ENCODE data around the gene LAMB2.

Gene LAMB2

DNA sequence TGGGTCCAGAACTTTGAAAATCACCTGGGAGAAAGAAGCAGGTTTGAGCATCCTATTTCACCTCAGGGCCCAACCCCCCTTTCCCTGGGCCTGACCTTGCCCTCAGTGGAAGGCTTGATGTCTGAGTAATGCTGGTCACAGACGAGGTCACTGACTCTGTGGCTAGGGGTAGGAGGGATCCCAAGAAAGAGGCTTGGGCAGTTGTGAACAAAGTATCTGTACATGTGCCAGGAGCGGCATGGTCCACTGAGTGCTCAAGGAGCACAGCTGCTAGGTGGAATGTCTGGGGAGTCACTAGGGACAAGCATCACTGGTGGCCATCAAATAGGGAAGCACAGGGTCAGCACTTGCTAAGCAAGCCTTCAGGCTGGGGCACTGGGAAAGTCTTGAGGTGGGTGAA is 25.9 kb upstream of the LAMB2 start:
- H3K4me1 ChIP-seq (ENCODE audit: insufficient read depth, low read length), result no peaks in the 10 kb centered on the region
- H3K27me3 ChIP-seq (ENCODE audit: insufficient read depth, low read length), result no peaks in the 10 kb centered on the region
- no peaks in the 10 kb centered on the region for H3K9me3 ChIP-seq (ENCODE audit: insufficient read depth, low read depth, low read length)
- no peak overlapping the region for H3K9ac ChIP-seq (ENCODE audit: low read depth, low read length)
- 83% methylated on average over 2 of the region's 2 CpGs for WGBS
- H3K27ac ChIP-seq (ENCODE audit: low read depth, low read length), result no peak overlapping the region
- no peak overlapping the region for H3K4me3 ChIP-seq (ENCODE audit: low read length)
- peaks cover 18% of the 10 kb centered on the region for H3K36me3 ChIP-seq (ENCODE audit: insufficient read depth, low read length)

DNA sequence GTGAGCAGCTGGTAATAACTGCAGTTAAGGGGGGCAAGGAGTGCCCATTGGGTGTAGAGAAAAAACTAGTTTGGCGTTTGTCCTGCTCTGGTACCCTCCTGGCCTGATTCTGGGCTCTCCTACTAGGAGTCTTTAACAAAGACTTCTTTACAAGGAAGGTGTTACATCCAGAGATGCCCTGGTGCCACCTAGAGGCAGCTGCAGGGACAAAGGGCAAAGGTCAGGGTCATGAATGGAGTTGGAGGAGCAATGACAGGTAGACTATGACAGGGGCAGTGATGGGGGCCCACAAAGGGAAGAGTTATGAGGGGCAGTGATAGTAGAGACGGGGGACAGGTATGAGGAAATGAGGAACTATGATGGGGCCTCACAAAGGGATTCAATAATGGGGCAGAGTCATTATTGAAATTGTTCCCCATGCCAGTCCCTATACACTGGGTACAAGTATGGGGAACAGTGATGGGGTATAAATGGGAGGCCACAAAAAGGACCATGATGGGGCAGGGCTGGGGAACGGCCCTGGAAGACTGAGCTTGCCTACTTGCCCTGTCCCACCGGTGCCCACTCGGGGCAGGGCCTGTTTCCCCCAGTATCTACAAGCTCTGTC is 25.4 kb upstream of the LAMB2 start:
- Histone ChIP-seq H3K36me3 (ENCODE audit: insufficient read depth, low read length) (peaks cover 12% of the 10 kb centered on the region), H3K27ac (ENCODE audit: low read depth, low read length) (no peak overlapping the region), H3K4me3 (ENCODE audit: low read length) (no peak overlapping the region), H3K27me3 (ENCODE audit: insufficient read depth, low read length) (no peaks in the 10 kb centered on the region; the same call in 1 of the 2 replicates), H3K9ac (ENCODE audit: low read depth, low read length) (no peak overlapping the region), H3K4me1 (ENCODE audit: insufficient read depth, low read length) (no peaks in the 10 kb centered on the region), H3K9me3 (ENCODE audit: insufficient read depth, low read depth, low read length) (no peaks in the 10 kb centered on the region)
- 70% methylated on average over 5 of the region's 5 CpGs for WGBS

DNA sequence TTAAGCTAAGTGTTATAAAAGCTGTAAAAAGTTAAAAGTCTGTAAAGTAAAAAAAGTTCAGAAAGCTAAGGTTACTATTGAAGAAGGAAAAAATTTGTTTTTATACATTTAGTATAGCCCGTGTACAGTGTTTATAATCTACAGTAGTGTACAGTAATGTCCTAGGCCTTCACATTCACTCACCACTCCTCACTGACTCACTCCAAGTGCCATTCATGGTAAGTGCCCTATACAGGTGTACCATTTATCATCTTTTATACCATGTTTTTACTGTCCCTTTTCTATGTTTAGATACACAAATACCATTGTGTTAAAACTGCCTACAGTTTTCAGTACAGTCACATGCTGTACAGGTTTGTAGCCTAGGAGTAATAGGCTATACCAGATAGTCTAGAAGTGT is 24.4 kb upstream of the LAMB2 start:
- no peaks in the 10 kb centered on the region; the same call in 1 of the 2 replicates for H3K27me3 ChIP-seq (ENCODE audit: insufficient read depth, low read length)
- no CpG with 5 or more reads among the region's 1 CpG for WGBS
- H3K4me3 ChIP-seq (ENCODE audit: low read length), result no peak overlapping the region
- peaks cover 5% of the 10 kb centered on the region for H3K36me3 ChIP-seq (ENCODE audit: insufficient read depth, low read length)
- H3K27ac ChIP-seq (ENCODE audit: low read depth, low read length), result no peak overlapping the region
- no peaks in the 10 kb centered on the region for H3K9me3 ChIP-seq (ENCODE audit: insufficient read depth, low read depth, low read length)
- H3K9ac ChIP-seq (ENCODE audit: low read depth, low read length), result no peak overlapping the region
- H3K4me1 ChIP-seq (ENCODE audit: insufficient read depth, low read length), result no peaks in the 10 kb centered on the region

DNA sequence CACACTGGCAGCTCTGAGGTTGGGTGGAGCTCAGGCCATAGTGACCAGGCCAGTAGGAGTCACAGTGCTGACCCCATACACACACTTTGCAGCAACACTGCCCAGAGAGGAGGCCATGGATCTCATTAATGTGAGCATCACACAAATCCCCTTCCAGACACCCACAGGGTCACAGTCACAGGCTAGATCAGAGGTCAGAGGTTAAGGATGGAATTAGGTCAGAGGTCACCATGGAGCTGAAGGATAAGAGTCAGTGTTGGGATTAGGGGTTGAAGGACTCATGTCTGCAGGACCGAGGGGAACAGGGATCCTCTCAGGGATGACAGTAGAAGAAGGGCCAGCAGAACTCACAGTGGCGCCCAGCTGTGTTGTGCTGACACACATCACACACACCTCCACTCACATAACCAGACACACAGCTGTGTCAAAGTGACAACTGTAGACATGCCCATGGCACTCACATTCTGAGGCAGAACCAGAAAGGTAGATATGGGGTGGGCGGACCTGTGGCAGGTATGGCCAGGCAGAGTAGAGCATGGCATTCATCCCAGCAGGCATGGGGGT is 20.6 kb upstream of the LAMB2 start:
- H3K9ac ChIP-seq (ENCODE audit: low read depth, low read length), result no peak overlapping the region
- H3K4me3 ChIP-seq (ENCODE audit: low read length), result no peak overlapping the region
- H3K27ac ChIP-seq (ENCODE audit: low read depth, low read length), result no peak overlapping the region
- H3K9me3 ChIP-seq (ENCODE audit: insufficient read depth, low read depth, low read length), result no peaks in the 10 kb centered on the region
- 87% methylated on average over 3 of the region's 3 CpGs for WGBS
- no peaks in the 10 kb centered on the region for H3K36me3 ChIP-seq (ENCODE audit: insufficient read depth, low read length)
- H3K4me1 ChIP-seq (ENCODE audit: insufficient read depth, low read length), result no peaks in the 10 kb centered on the region
- peaks cover 5% of the 10 kb centered on the region; the same call in 1 of the 2 replicates for H3K27me3 ChIP-seq (ENCODE audit: insufficient read depth, low read length)

DNA sequence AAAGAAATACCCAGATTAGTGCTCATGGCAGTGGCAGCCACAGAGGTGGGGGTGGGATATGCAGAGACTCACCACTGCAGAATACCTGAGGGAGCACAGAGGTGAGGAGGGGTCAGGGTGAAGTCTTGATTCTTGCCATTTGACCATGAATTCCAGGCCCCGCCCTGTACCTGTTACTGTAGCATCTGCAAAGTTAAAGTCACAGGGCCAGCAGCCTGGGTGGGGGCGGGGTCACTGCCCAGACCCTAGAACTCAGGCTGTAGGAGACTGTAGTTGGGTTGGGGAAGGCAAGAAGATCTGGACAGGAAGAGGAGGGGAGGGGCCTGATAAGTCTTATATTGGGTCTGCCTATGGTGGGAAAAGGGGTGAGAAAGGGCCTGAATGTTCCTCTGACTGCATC is 18.8 kb upstream of the LAMB2 start:
- 87% methylated on average over 2 of the region's 2 CpGs for WGBS
- Histone ChIP-seq H3K27ac (ENCODE audit: low read depth, low read length) (no peak overlapping the region), H3K4me3 (ENCODE audit: low read length) (no peak overlapping the region)

DNA sequence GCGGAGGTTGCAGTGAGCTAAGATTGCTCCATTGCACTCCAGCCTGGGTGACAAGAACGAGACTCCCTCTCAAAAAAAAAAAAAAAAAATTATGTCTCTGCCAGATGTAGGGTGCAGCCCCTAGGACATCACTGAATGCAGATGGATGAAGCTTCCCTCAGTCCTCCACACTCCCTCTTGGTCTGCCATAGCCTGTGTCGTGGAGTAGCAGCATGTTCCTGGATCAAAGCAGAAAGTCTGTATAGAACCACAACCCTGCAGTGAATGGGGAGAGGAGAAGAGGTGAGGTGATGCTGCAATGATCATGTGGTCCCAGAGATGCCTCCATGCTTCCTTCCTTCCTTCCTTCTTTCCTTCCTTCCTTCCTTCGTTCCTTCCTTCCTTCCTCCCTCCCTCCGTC is 15.3 kb upstream of the LAMB2 start:
- Histone ChIP-seq H3K9me3 (ENCODE audit: insufficient read depth, low read depth, low read length) (no peaks in the 10 kb centered on the region), H3K36me3 (ENCODE audit: insufficient read depth, low read length) (no peaks in the 10 kb centered on the region), H3K9ac (ENCODE audit: low read depth, low read length) (no peak overlapping the region), H3K4me3 (ENCODE audit: low read length) (no peak overlapping the region), H3K27me3 (ENCODE audit: insufficient read depth, low read length) (peaks cover 5% of the 10 kb centered on the region; the same call in 1 of the 2 replicates), H3K4me1 (ENCODE audit: insufficient read depth, low read length) (no peaks in the 10 kb centered on the region), H3K27ac (ENCODE audit: low read depth, low read length) (no peak overlapping the region)
- whole genome bisulfite sequencing, result 90% methylated on average over 5 of the region's 5 CpGs

More for the DNA sequence above, 18.8 kb upstream of the LAMB2 start:
- H3K27me3 ChIP-seq (ENCODE audit: insufficient read depth, low read length), result peaks cover 5% of the 10 kb centered on the region; the same call in 1 of the 2 replicates
- H3K36me3 ChIP-seq (ENCODE audit: insufficient read depth, low read length), result no peaks in the 10 kb centered on the region
- no peaks in the 10 kb centered on the region for H3K9me3 ChIP-seq (ENCODE audit: insufficient read depth, low read depth, low read length)
- no peaks in the 10 kb centered on the region for H3K4me1 ChIP-seq (ENCODE audit: insufficient read depth, low read length)
- no peak overlapping the region for H3K9ac ChIP-seq (ENCODE audit: low read depth, low read length)

DNA sequence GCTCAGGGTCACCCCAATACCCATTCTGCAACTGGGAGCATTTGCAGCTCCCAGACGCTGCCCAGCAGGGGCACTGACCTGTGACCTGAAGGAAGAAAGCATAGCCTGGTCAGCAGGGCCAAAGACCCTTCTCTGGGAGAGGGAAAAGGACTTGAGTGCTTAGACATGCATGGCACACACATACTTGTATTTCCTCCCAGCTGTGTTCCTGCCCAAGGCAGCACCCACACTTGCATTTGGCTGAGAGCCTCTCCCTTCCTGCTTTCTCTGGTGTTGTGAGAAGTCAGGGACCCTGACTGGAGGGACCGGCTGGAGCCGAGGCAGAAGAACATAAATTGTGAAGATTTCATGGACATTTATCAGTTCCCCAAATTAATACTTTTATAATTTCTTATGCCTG is 7.2 kb upstream of the LAMB2 start:
- Histone ChIP-seq H3K4me3 (ENCODE audit: low read length) (no peak overlapping the region), H3K9ac (ENCODE audit: low read depth, low read length) (no peak overlapping the region), H3K36me3 (ENCODE audit: insufficient read depth, low read length) (no peaks in the 10 kb centered on the region), H3K4me1 (ENCODE audit: insufficient read depth, low read length) (no peaks in the 10 kb centered on the region), H3K27me3 (ENCODE audit: insufficient read depth, low read length) (no peaks in the 10 kb centered on the region), H3K27ac (ENCODE audit: low read depth, low read length) (no peak overlapping the region), H3K9me3 (ENCODE audit: insufficient read depth, low read depth, low read length) (peaks cover 9% of the 10 kb centered on the region; the same call in 1 of the 2 replicates)
- WGBS, result 54% methylated on average over 1 of the region's 3 CpGs

DNA sequence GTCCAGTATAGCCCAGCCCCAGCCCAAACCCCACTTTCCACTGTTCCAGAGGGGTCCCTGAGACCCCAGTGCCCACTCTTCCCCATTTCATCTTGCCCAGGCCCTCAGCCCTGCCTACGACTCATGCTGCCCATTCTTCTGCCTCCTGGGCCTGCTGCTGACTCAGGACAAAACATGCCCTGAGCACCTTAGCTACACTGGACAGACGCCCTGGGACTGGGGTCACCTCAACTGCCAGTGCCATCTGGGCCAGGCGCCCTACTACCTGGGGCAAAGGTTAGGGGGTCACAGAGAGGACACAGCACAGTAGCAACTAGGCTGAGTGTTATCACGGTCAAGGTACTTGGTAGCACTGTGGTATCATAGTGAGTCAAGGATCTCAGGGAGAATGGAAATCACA is 2.6 kb upstream of the LAMB2 start:
- Histone ChIP-seq H3K4me1 (ENCODE audit: insufficient read depth, low read length) (peaks cover 9% of the 10 kb centered on the region; the same call in 1 of the 2 replicates), H3K27ac (ENCODE audit: low read depth, low read length) (no peak overlapping the region), H3K4me3 (ENCODE audit: low read length) (no peak overlapping the region), H3K36me3 (ENCODE audit: insufficient read depth, low read length) (no peaks in the 10 kb centered on the region), H3K9me3 (ENCODE audit: insufficient read depth, low read depth, low read length) (no peaks in the 10 kb centered on the region), H3K9ac (ENCODE audit: low read depth, low read length) (no peak overlapping the region), H3K27me3 (ENCODE audit: insufficient read depth, low read length) (no peaks in the 10 kb centered on the region)
- 86% methylated on average over 4 of the region's 4 CpGs for WGBS

DNA sequence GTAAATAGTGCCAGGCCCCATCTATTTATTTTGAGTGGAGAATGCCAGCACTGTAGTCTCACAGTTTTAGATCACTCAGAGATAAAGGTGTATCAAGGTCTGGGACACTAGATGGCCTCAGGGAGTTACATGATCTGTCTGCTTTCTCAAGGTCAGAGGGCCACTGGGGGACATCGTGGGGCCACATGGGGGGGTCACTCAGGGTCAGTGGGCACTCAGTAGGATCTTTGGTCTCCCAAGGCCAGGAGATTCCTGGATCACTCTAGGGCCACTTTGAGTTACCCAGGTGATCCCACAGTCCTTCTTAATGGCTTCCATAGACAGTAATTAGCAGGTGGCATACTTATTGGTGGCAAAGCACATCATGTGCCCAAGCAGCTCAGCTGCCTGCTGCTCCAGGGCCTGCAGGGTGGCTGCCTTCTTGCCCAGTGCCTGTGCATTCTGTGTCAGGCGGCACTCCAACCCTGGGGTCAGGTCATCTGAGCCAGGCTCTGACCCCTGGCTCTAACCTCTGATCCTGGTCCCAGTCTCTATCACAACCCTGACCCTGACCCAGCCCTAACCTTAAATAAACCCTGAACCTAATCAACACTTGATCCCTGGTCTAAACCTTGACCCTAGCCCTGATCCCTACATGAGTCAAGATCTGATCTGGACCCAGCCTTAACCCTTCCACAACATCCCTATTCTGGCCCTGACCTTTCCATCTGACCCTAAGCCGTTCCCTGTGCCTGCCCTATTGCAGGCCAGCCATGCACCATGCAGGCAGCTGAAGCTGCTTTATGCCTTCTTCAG is 1.8 kb upstream of the LAMB2 start:
- H3K27me3 ChIP-seq (ENCODE audit: insufficient read depth, low read length), result no peaks in the 10 kb centered on the region
- 82% methylated on average over 3 of the region's 3 CpGs for WGBS
- H3K4me3 ChIP-seq (ENCODE audit: low read length), result 0 out of 2 replicates have a peak overlapping the region, but pooled peaks have one; percentile 89
- H3K4me1 ChIP-seq (ENCODE audit: insufficient read depth, low read length), result peaks cover 9% of the 10 kb centered on the region; the same call in 1 of the 2 replicates
- H3K9ac ChIP-seq (ENCODE audit: low read depth, low read length), result no peak overlapping the region
- H3K9me3 ChIP-seq (ENCODE audit: insufficient read depth, low read depth, low read length), result no peaks in the 10 kb centered on the region
- H3K36me3 ChIP-seq (ENCODE audit: insufficient read depth, low read length), result no peaks in the 10 kb centered on the region
- no peak overlapping the region for H3K27ac ChIP-seq (ENCODE audit: low read depth, low read length)

DNA sequence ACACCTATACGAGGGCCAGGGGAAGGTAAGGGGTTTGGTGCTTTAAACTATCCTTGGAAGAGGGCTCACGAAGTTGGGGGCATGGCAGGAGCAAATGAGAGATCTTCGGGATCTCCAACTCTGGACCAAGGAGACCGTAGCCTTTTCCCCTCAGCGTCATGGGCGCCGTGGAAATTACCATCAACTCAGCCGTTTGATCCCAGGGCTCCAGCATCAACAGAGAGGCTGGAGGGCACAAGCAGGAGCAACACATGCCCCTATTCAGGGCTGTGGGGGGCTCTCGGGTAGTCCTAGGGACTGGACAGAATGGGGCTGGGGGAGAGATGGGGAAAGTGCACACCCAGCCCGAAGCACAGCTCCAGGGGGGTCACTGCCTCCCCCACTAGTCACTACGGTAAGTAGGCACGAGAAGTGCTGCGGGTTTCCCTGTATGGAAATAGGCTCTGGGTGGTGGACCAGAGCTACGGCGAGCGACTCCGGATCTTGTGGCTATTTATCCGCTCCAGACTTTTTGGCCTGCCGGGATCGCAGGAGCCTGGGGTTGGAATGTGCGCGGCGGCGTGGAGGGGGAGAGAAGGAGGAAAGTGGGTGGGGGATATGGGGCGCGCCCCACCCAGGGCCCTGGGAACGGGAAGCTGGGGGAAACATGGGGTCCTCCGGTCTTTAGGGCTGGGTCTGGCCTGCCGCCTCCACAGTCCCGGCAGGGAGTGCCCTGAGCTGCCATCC is 539 bp upstream of the LAMB2 start:
- Histone ChIP-seq H3K9ac (ENCODE audit: low read depth, low read length) (peak overlapping the region; percentile 63), H3K9me3 (ENCODE audit: insufficient read depth, low read depth, low read length) (no peaks in the 10 kb centered on the region), H3K4me1 (ENCODE audit: insufficient read depth, low read length) (peaks cover 9% of the 10 kb centered on the region; the same call in 1 of the 2 replicates), H3K27me3 (ENCODE audit: insufficient read depth, low read length) (no peaks in the 10 kb centered on the region), H3K36me3 (ENCODE audit: insufficient read depth, low read length) (no peaks in the 10 kb centered on the region), H3K27ac (ENCODE audit: low read depth, low read length) (peak overlapping the region; percentile 58; the same call in 1 of the 2 replicates), H3K4me3 (ENCODE audit: low read length) (peak overlapping the region; percentile 89)
- WGBS, result under 1% methylated on average over 30 of the region's 30 CpGs

DNA sequence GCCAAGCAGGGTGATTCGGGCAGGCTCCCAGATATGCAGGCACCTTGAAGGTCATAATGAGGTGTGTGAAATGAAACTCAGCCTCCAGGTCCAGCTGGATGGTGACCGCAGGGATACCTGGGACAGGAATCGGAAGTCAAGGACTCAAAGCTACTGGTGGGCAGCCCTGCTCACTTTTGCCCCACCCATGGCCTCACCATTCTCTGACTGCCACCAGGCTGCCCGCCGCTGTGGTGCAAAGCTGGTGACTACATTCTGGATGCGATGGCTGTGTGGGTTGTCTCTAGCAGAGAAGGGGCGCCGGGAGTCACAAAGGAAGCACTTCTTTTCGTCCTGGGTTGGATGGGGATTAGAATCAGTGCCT is 795 bp downstream of the LAMB2 start:
- Histone ChIP-seq H3K36me3 (ENCODE audit: insufficient read depth, low read length) (no peaks in the 10 kb centered on the region), H3K27me3 (ENCODE audit: insufficient read depth, low read length) (no peaks in the 10 kb centered on the region), H3K4me1 (ENCODE audit: insufficient read depth, low read length) (peaks cover 9% of the 10 kb centered on the region; the same call in 1 of the 2 replicates), H3K9ac (ENCODE audit: low read depth, low read length) (peak overlapping the region; percentile 63), H3K9me3 (ENCODE audit: insufficient read depth, low read depth, low read length) (no peaks in the 10 kb centered on the region), H3K27ac (ENCODE audit: low read depth, low read length) (peak overlapping the region; percentile 78; the same call in 1 of the 2 replicates), H3K4me3 (ENCODE audit: low read length) (peak overlapping the region; percentile 89)
- WGBS, result 59% methylated on average over 9 of the region's 9 CpGs
